Adrenal gland (tissue), 5 donors: Measurements from ENCODE around the gene YTHDC2.

ENCODE experiments used
- CTCF ChIP-seq, 6 experiments: fragments of 450-650 bp in 4 of 6; fragments of 200-600 bp in 2 of 6; sonication (generic) in 1 of 6; IDR thresholded peaks; 1 replicate in 5 of 6; 2 replicates in 1 of 6; pipeline versions ENCODE4 v1.5.1 to v1.8.0; 2016 to 2021; ENCODE audit warnings: antibody characterized with exemption in 6 of 6, mild to moderate bottlenecking in 2 of 6, moderate library complexity in 1 of 6
- POLR2A ChIP-seq, 2 donors: fragments of 450-650 bp; IDR thresholded peaks; one replicate each; pipeline ENCODE4 v1.6.1; 2017; ENCODE audit warnings: antibody characterized with exemption in 2 of 2, mild to moderate bottlenecking in 2 of 2, moderate library complexity in 1 of 2
- donor health status: DM: no; HTN: no; CAD: no.

- TF ChIP-seq POLR2A (IDR thresholded peaks at IDR 0.05) (no peak), CTCF (IDR thresholded peaks at IDR 0.05) (no peak)
These were observed 8.3 kb upstream of the YTHDC2 start for GRCh38 chr5:113505181-113505580.
